IPS-18c (cell line): ENCODE data around the gene FAM222A.
A peak's percentile ranks its signal among the peaks of the same experiment; 100 is the strongest.

Source experiments
- H3K4me3 ChIP-seq: 2 replicates; pipeline ENCODE4 v1.7.0; 2013; ENCODE audit warnings: low read depth, mild to moderate bottlenecking, low read length, moderate library complexity; ENCODE audit not compliant: insufficient read depth
- H3K9me3 ChIP-seq: one replicate; pipeline ENCODE4 v1.6.1; 2013; ENCODE audit warnings: mild to moderate bottlenecking, low read length, moderate library complexity; ENCODE audit not compliant: control insufficient read depth, insufficient read depth

The FAM222A gene

GRCh38 chr12:109713187-109714070 is at the start of gene FAM222A:
FAM222A (plus strand) TSS chr12:109713825; CDS start chr12:109744147, 30,322 bp downstream.
- peak within 1 kb of the TSS; percentile 64 for H3K4me3 ChIP-seq
- no peaks in the 10 kb centered on the region for H3K9me3 ChIP-seq

GRCh38 chr12:109664402-109664801 is 49.2 kb upstream of the FAM222A start:
- Histone ChIP-seq H3K9me3 (peaks cover 2% of the 10 kb centered on the region), H3K4me3 (no peak overlapping the region)

GRCh38 chr12:109666068-109666467 is 47.6 kb upstream of the FAM222A start:
- H3K4me3 ChIP-seq: no peak overlapping the region
- H3K9me3 ChIP-seq: peaks cover 2% of the 10 kb centered on the region

- Histone ChIP-seq H3K9me3 (no peaks in the 10 kb centered on the region), H3K4me3 (no peak overlapping the region)
These were observed 42.9 kb upstream of the FAM222A start for GRCh38 chr12:109670731-109671130.

GRCh38 chr12:109671502-109671901 is 42.1 kb upstream of the FAM222A start:
- no peaks in the 10 kb centered on the region for H3K9me3 ChIP-seq
- no peak overlapping the region for H3K4me3 ChIP-seq

GRCh38 chr12:109673379-109673778 is 40.2 kb upstream of the FAM222A start:
- Histone ChIP-seq H3K9me3 (no peaks in the 10 kb centered on the region), H3K4me3 (no peak overlapping the region)

- no peaks in the 10 kb centered on the region for H3K9me3 ChIP-seq
- H3K4me3 ChIP-seq: no peak overlapping the region
These were observed 39.7 kb upstream of the FAM222A start for GRCh38 chr12:109673884-109674283.

- no peak overlapping the region for H3K4me3 ChIP-seq
- no peaks in the 10 kb centered on the region for H3K9me3 ChIP-seq
These were observed 38.2 kb upstream of the FAM222A start for GRCh38 chr12:109675411-109675810.

GRCh38 chr12:109677279-109677691 is 36.3 kb upstream of the FAM222A start:
- no peaks in the 10 kb centered on the region for H3K9me3 ChIP-seq

GRCh38 chr12:109678719-109679118 is 34.9 kb upstream of the FAM222A start:
- no peaks in the 10 kb centered on the region for H3K9me3 ChIP-seq
- no peak overlapping the region for H3K4me3 ChIP-seq

More at GRCh38 chr12:109677279-109677691, 36.3 kb upstream of the FAM222A start:
- no peak overlapping the region for H3K4me3 ChIP-seq

GRCh38 chr12:109679501-109680263 is 33.9 kb upstream of the FAM222A start:
- no peak overlapping the region for H3K4me3 ChIP-seq

GRCh38 chr12:109680264-109681005 is 33.2 kb upstream of the FAM222A start:
- Histone ChIP-seq H3K9me3 (no peaks in the 10 kb centered on the region), H3K4me3 (no peak overlapping the region)

More at GRCh38 chr12:109679501-109680263, 33.9 kb upstream of the FAM222A start:
- no peaks in the 10 kb centered on the region for H3K9me3 ChIP-seq

- no peaks in the 10 kb centered on the region for H3K9me3 ChIP-seq
- no peak overlapping the region for H3K4me3 ChIP-seq
These were observed 31.5 kb upstream of the FAM222A start for GRCh38 chr12:109681986-109682707.

GRCh38 chr12:109682708-109683060 is 30.9 kb upstream of the FAM222A start:
- Histone ChIP-seq H3K4me3 (no peak overlapping the region), H3K9me3 (no peaks in the 10 kb centered on the region)

GRCh38 chr12:109683316-109683715 is 30.3 kb upstream of the FAM222A start:
- Histone ChIP-seq H3K4me3 (no peak overlapping the region), H3K9me3 (no peaks in the 10 kb centered on the region)

- H3K4me3 ChIP-seq: no peak overlapping the region
- H3K9me3 ChIP-seq: no peaks in the 10 kb centered on the region
These were observed 27.8 kb upstream of the FAM222A start for GRCh38 chr12:109685574-109686447.
